NT2/D1 (cell line): ENCODE measurements around the gene ZNF366.

Experiments
- SUZ12 ChIP-seq: IDR thresholded peaks from 2 replicates; pipeline ENCODE4 v1.6.1; 2011; ENCODE audit not compliant: insufficient read length, insufficient read depth; ENCODE audit errors: extremely low read depth
- YY1 ChIP-seq: IDR thresholded peaks from 2 replicates; pipeline ENCODE4 v1.6.1; 2011; ENCODE audit not compliant: insufficient read length, insufficient read depth
- ZNF274 ChIP-seq: IDR thresholded peaks from 2 replicates; pipeline ENCODE4 v1.6.1; 2011; ENCODE audit warnings: mild to moderate bottlenecking, low read depth, low read length

DNA sequence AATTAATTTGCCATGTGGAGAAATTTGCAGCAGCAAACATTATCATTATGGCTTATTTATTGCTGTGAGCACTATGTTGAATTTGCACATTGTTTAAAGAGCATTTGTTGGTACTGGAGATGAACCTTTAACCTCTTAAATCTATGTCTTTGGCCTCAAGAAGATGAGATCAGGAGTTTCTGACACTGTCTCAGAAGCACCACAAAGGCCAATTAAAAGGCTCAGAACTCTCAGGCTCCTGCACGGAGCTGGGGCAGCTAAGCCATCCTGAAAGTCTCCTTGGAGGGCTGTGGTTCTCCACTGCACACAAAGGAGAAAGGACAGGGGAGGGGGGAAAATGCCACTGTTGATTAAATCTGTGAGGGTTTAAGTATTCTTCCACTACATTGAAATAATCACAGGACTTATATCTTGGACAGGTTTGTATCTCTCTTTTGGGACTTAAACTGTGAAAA lies 33.1 kb downstream of the ZNF366 start:
- TF ChIP-seq ZNF274 = no peak
- no peak for TF ChIP-seq SUZ12
- TF ChIP-seq YY1 = no peak
